GM19238 (cell line): ENCODE measurements around the gene ACSS1.

Experiments
- DNase-seq: peaks from one replicate; pipeline ENCODE4 v3.0.0; 2011; ENCODE audit warnings: low spot score; ENCODE audit not compliant: insufficient read length

ACSS1 gene

GRCh38 chr20:24960302-24960801, 97.6 kb downstream of the ACSS1 start:
- DNase-seq: no peak

- no peak for DNase-seq
Measured at GRCh38 chr20:24959591-24960301, 98.2 kb downstream of the ACSS1 start.

GRCh38 chr20:24958506-24959385, 99.2 kb downstream of the ACSS1 start:
- no peak for DNase-seq

GRCh38 chr20:24957326-24958016, 100.5 kb downstream of the ACSS1 start:
- no peak for DNase-seq
